GM12891 (cell line): ENCODE data around the gene BEST2.
"Not testable (repeated sequence)": the region's sequence is repeated elsewhere in the genome, so short reads cannot be mapped to it uniquely, and the experiment has no call there.

Source experiments
- POLR2A ChIP-seq: IDR thresholded peaks from 2 replicates; pipeline ENCODE4 v1.6.1; 2011; ENCODE audit warnings: low read depth, low read length, control low read depth
- POLR2AphosphoS5 ChIP-seq: IDR thresholded peaks from 2 replicates; pipeline ENCODE4 v1.6.1; 2011; ENCODE audit warnings: low read depth, low read length, control low read depth
- SPI1 ChIP-seq: IDR thresholded peaks from 2 replicates; pipeline ENCODE4 v1.6.1; 2011; ENCODE audit warnings: low read depth, low read length, control low read depth

DNA sequence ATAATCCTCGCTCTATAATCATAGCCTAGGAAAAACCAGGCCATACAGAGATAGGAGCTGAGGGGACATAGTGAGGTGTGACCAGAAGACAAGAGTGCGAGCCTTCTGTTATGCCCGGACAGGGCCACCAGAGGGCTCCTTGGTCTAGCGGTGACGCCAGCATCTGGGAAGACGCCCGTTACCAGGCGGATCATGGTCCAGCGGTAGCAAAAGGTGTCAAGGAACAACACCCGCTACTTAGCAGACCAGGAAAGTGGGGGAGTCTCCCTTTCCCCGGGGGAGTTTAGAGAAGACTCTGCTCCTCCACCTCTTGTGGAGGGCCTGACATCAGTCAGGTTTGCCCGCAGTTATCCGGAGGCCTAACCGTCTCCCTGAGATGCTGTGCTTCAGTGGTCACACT, 39.5 kb upstream of the BEST2 start:
- TF ChIP-seq SPI1, POLR2AphosphoS5, POLR2A: not testable (repeated sequence)
